Endometrial microvascular endothelial cells (primary cell): ENCODE measurements around the gene ODAD4. TPM values are rescaled to one million over a fixed set of nuclear protein-coding genes. Genes with fewer than 3 reads are reported as not detected.

ENCODE experiments used
- in situ Hi-C: cut with HindIII; loops from 2 replicates; pipeline ENCODE4 v1.10.0; 2017; ENCODE audit warnings: low sequenced_read_pairs, low pct_unique_long_range_greater_than_20kb; ENCODE audit errors: inconsistent ontology term
- total RNA-seq: library from RNA; depleted of rRNA; stranded (reverse); fragments of >200 nt; gene quantifications from one replicate; pipeline ENCODE4 v1.2.3, GENCODE V29; 2015; ENCODE audit errors: inconsistent ontology term

Gene ODAD4
- total RNA-seq = not detected

- in situ Hi-C loops = no loop called here
These were observed at the start of gene ODAD4 for GRCh38 chr17:41930009-41930832. ODAD4 (plus strand) TSS chr17:41930617; CDS start chr17:41930724, 107 bp downstream.

- in situ Hi-C loops = no loop called here
These were observed 47.7 kb upstream of the ODAD4 start for GRCh38 chr17:41882756-41883155.

- in situ Hi-C loops = no loop called here
These were observed 44.7 kb upstream of the ODAD4 start for GRCh38 chr17:41885733-41886132.

- in situ Hi-C loops = no loop called here
These were observed 42.0 kb upstream of the ODAD4 start for GRCh38 chr17:41888332-41888965.

GRCh38 chr17:41891135-41892020 lies 39.0 kb upstream of the ODAD4 start:
- in situ Hi-C loops = no loop called here

- in situ Hi-C loops = no loop called here
These were observed 38.4 kb upstream of the ODAD4 start for GRCh38 chr17:41892021-41892376.

GRCh38 chr17:41893384-41893783 lies 37.0 kb upstream of the ODAD4 start:
- in situ Hi-C loops = no loop called here

- in situ Hi-C loops = no loop called here
These were observed 35.6 kb upstream of the ODAD4 start for GRCh38 chr17:41894791-41895331.

- in situ Hi-C loops = no loop called here
These were observed 34.8 kb upstream of the ODAD4 start for GRCh38 chr17:41895617-41896016.

GRCh38 chr17:41896726-41897125 lies 33.7 kb upstream of the ODAD4 start:
- in situ Hi-C loops = no loop called here

GRCh38 chr17:41901646-41902045 lies 28.8 kb upstream of the ODAD4 start:
- in situ Hi-C loops = no loop called here

GRCh38 chr17:41904242-41904841 lies 26.1 kb upstream of the ODAD4 start:
- in situ Hi-C loops = no loop called here

- in situ Hi-C loops = no loop called here
These were observed 25.2 kb upstream of the ODAD4 start for GRCh38 chr17:41905172-41905571.

- in situ Hi-C loops = no loop called here
These were observed 23.8 kb upstream of the ODAD4 start for GRCh38 chr17:41906465-41907184.

- in situ Hi-C loops = no loop called here
These were observed 23.2 kb upstream of the ODAD4 start for GRCh38 chr17:41907185-41907556.

- in situ Hi-C loops = no loop called here
These were observed 22.5 kb upstream of the ODAD4 start for GRCh38 chr17:41907633-41908539.

- in situ Hi-C loops = no loop called here
These were observed 21.3 kb upstream of the ODAD4 start for GRCh38 chr17:41909088-41909487.
